Cardiac muscle cell (in vitro differentiated cells and primary cell): ENCODE results near the gene LRP5. TPM values are rescaled to one million over a fixed set of nuclear protein-coding genes. Genes with fewer than 3 reads are reported as not detected.

Experiments used
- DNase-seq, 2 donors: peaks; one replicate each; pipeline versions ENCODE4 v3.0.0 to v3.0.0-alpha.2; 2010 to 2017; ENCODE audit warnings: low read depth in 1 of 2, low spot score in 1 of 2
- H3K27ac ChIP-seq: fragments of 200-600 bp; sonication (generic); 2 replicates; pipeline ENCODE4 v1.5.1; 2016
- H3K27me3 ChIP-seq: fragments of 200-600 bp; sonication (generic); 2 replicates; pipeline ENCODE4 v1.6.0; 2016; ENCODE audit warnings: control low read depth
- H3K36me3 ChIP-seq: fragments of 200-600 bp; sonication (generic); 2 replicates; pipeline ENCODE4 v1.5.1; 2016; ENCODE audit warnings: control low read depth
- H3K4me1 ChIP-seq: fragments of 200-600 bp; sonication (generic); 2 replicates; pipeline ENCODE4 v1.8.1; 2017; ENCODE audit warnings: low read depth, mild to moderate bottlenecking, mixed run types
- H3K4me3 ChIP-seq: fragments of 200-600 bp; sonication (generic); 2 replicates; pipeline ENCODE4 v1.5.1; 2016; ENCODE audit warnings: mild to moderate bottlenecking
- H3K9me3 ChIP-seq: fragments of 200-600 bp; sonication (generic); 2 replicates; pipeline ENCODE4 v1.5.1; 2017; ENCODE audit warnings: low read depth, mild to moderate bottlenecking, control low read depth
- polyA plus RNA-seq: library from polyadenylated mRNA; unstranded; fragments of >200 nt; fragmentation: Nextera tagmentation; extraction: Ambion mirVana; gene quantifications from 2 replicates; pipeline ENCODE4 v1.2.1, GENCODE V29; 2016
- total RNA-seq: library from RNA; depleted of rRNA; stranded (reverse); fragments of >200 nt; gene quantifications from 2 replicates; pipeline ENCODE4 v1.2.3, GENCODE V29; 2016
- TF ChIP-seq, protein P1 (sequence below): IDR thresholded peaks from 2 replicates; pipeline ENCODE4 v1.5.1; 2012; ENCODE audit warnings: low read depth, mild to moderate bottlenecking, low read length

Gene LRP5
- total and polyA plus RNA-seq, 2 experiments from 2014 or later, result 29.1 to 245 TPM

- Histone ChIP-seq H3K27ac (no peak overlapping the region), H3K36me3 (peaks cover 9% of the 10 kb centered on the region), H3K4me3 (no peak overlapping the region), H3K9me3 (no peaks in the 10 kb centered on the region), H3K4me1 (peaks cover 5% of the 10 kb centered on the region), H3K27me3 (no peaks in the 10 kb centered on the region)
- no peak for DNase-seq
- TF ChIP-seq, protein P1, sequence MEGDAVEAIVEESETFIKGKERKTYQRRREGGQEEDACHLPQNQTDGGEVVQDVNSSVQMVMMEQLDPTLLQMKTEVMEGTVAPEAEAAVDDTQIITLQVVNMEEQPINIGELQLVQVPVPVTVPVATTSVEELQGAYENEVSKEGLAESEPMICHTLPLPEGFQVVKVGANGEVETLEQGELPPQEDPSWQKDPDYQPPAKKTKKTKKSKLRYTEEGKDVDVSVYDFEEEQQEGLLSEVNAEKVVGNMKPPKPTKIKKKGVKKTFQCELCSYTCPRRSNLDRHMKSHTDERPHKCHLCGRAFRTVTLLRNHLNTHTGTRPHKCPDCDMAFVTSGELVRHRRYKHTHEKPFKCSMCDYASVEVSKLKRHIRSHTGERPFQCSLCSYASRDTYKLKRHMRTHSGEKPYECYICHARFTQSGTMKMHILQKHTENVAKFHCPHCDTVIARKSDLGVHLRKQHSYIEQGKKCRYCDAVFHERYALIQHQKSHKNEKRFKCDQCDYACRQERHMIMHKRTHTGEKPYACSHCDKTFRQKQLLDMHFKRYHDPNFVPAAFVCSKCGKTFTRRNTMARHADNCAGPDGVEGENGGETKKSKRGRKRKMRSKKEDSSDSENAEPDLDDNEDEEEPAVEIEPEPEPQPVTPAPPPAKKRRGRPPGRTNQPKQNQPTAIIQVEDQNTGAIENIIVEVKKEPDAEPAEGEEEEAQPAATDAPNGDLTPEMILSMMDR, result no peak
Measured at GRCh38 chr11:68436162-68436888, 123.9 kb downstream of the LRP5 start.

- Histone ChIP-seq H3K4me1 (peaks cover 5% of the 10 kb centered on the region), H3K27ac (no peak overlapping the region)
- TF ChIP-seq, protein P1, result peak; percentile 56
Measured at GRCh38 chr11:68436985-68437926, 124.9 kb downstream of the LRP5 start.

GRCh38 chr11:68437927-68438657 lies 125.7 kb downstream of the LRP5 start:
- no peak for DNase-seq
- Histone ChIP-seq H3K4me1 (peaks cover 3% of the 10 kb centered on the region), H3K4me3 (no peak overlapping the region), H3K27me3 (no peaks in the 10 kb centered on the region), H3K9me3 (no peaks in the 10 kb centered on the region), H3K27ac (no peak overlapping the region), H3K36me3 (peaks cover 9% of the 10 kb centered on the region)
- TF ChIP-seq, protein P1, result no peak

More at GRCh38 chr11:68436985-68437926, 124.9 kb downstream of the LRP5 start:
- H3K27me3 ChIP-seq, result no peaks in the 10 kb centered on the region
- H3K36me3 ChIP-seq, result peaks cover 9% of the 10 kb centered on the region
- DNase-seq, result peak in 1 of 2 donors; percentile 89
- H3K9me3 ChIP-seq, result no peaks in the 10 kb centered on the region
- H3K4me3 ChIP-seq, result no peak overlapping the region

DNA sequence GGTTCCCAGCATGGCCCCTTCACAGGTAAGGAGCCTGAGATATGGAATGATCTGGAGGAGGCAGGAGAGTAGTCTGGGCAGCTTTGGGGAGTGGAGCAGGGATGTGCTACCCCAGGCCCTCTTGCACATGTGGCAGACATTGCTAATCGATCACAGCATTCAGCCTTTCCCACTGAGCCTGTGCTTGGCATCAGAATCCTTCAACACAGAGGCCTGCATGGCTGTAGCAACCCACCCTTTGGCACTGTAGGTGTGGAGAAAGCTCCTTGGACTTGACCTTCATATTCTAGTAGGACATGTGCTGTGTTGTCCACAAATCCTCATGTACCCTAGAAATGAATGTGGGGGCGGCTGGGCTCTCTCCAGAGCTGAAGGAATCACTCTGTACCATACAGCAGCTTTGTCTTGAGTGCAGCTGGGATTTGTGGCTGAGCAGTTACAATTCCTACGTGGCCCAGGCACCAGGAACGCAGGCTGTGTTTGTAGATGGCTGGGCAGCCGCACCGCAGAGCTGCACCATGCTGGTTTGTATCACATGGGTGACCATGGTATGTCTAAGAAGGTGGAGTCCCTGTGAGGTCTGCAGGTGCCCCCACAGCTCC lies 126.4 kb downstream of the LRP5 start:
- H3K36me3 ChIP-seq, result peaks cover 7% of the 10 kb centered on the region
- TF ChIP-seq, protein P1, result no peak
- DNase-seq, result no peak
- no peaks in the 10 kb centered on the region for H3K4me1 ChIP-seq
- H3K27me3 ChIP-seq, result no peaks in the 10 kb centered on the region
- peak overlapping the region; percentile 15 for H3K27ac ChIP-seq
- H3K9me3 ChIP-seq, result no peaks in the 10 kb centered on the region
- no peak overlapping the region for H3K4me3 ChIP-seq
